Measurements from ENCODE around the gene TNFRSF25.

DNA sequence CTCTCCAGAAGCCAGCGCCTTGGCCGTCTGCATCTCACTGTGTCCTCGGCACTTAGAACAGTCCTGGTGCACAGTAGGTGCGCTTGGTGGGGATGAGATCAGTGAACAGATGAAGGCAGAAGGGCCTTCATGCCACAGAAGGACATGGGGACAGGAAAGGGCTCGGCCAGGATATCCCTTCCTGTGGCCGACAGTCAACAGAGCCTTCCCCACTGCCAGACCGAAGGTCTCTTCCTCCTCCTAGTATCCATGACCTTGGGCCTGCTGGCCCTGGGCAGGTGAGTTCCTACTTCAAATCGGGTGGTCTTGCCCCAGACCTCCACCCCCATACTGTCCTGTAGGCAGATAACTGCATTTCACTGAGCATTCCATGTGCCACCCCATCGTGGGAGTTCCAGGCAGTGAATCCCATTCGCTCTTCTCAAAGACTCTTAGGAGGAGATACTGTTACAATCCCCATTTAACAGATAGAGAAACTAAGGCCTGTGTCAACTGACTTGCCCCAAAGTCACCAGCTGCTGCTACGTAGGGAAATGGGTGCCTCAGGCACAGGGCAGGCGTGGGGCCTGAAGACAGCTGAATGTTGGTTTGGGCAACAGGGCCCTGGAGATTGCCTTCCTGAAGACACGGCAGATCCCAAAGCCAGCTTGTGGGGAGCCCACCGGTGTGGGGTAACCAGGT is 22.0 kb upstream of the TNFRSF25 start:
- TF ChIP-seq, protein P1, sequence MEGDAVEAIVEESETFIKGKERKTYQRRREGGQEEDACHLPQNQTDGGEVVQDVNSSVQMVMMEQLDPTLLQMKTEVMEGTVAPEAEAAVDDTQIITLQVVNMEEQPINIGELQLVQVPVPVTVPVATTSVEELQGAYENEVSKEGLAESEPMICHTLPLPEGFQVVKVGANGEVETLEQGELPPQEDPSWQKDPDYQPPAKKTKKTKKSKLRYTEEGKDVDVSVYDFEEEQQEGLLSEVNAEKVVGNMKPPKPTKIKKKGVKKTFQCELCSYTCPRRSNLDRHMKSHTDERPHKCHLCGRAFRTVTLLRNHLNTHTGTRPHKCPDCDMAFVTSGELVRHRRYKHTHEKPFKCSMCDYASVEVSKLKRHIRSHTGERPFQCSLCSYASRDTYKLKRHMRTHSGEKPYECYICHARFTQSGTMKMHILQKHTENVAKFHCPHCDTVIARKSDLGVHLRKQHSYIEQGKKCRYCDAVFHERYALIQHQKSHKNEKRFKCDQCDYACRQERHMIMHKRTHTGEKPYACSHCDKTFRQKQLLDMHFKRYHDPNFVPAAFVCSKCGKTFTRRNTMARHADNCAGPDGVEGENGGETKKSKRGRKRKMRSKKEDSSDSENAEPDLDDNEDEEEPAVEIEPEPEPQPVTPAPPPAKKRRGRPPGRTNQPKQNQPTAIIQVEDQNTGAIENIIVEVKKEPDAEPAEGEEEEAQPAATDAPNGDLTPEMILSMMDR (IDR thresholded peaks at IDR 0.05; ENCODE audit: poor library complexity, severe bottlenecking), result no peak
- TF ChIP-seq EZH2 (IDR thresholded peaks at IDR 0.05; ENCODE audit: borderline replicate concordance, insufficient read depth, low read length, poor library complexity, severe bottlenecking), result no peak
- TF ChIP-seq EP300 (conservative IDR thresholded peaks at IDR 0.05; ENCODE audit: poor library complexity, severe bottlenecking), result no peak
- TF ChIP-seq SMC3 (conservative IDR thresholded peaks at IDR 0.05; ENCODE audit: poor library complexity), result no peak
- no peak for TF ChIP-seq RAD21 (conservative IDR thresholded peaks at IDR 0.05)
